Esophagus (tissue), 2 donors: ENCODE results near the gene ATP5F1D. TPM values are rescaled to one million over a fixed set of nuclear protein-coding genes. Genes with fewer than 3 reads are reported as not detected.

Source experiments
- H3K27ac ChIP-seq, 2 donors: one replicate each; pipeline ENCODE4 v1.5.1; 2013; ENCODE audit warnings: low read depth in 2 of 2, mild to moderate bottlenecking in 2 of 2, inconsistent platforms in 1 of 2, low read length in 1 of 2, moderate library complexity in 1 of 2
- H3K27me3 ChIP-seq, 2 donors: one replicate each; pipeline ENCODE4 v1.6.1; 2013; ENCODE audit warnings: low read length in 2 of 2, control low read depth in 1 of 2, mild to moderate bottlenecking in 1 of 2; ENCODE audit not compliant: insufficient read depth in 2 of 2, control insufficient read depth in 1 of 2
- H3K36me3 ChIP-seq, 2 donors: one replicate each; pipeline ENCODE4 v1.6.1; 2013; ENCODE audit warnings: low read length in 1 of 2; ENCODE audit not compliant: control insufficient read depth in 2 of 2, insufficient read depth in 2 of 2
- H3K4me1 ChIP-seq, 2 donors: one replicate each; pipeline ENCODE4 v1.6.1; 2013; ENCODE audit warnings: low read length in 1 of 2; ENCODE audit not compliant: control insufficient read depth in 2 of 2, insufficient read depth in 2 of 2
- H3K4me3 ChIP-seq, 2 donors: one replicate each; pipeline ENCODE4 v1.5.1; 2013; ENCODE audit warnings: low read length in 2 of 2, mild to moderate bottlenecking in 2 of 2, low read depth in 1 of 2, moderate library complexity in 1 of 2
- H3K9me3 ChIP-seq, 2 donors: one replicate each; pipeline ENCODE4 v1.6.1; 2013; ENCODE audit warnings: mild to moderate bottlenecking in 2 of 2, low read depth in 1 of 2, low read length in 1 of 2, moderate library complexity in 1 of 2; ENCODE audit not compliant: control insufficient read depth in 2 of 2, insufficient read depth in 1 of 2
- WGBS, 2 donors: extraction: QIAGEN DNeasy Blood & Tissue Kit; methylation state at CpG; one replicate each; pipeline ENCODE4 v1.1.7; 2013; 5-methylcytosine and 5-hydroxymethylcytosine counted together
- polyA plus RNA-seq, 2 donors: library from polyadenylated mRNA; stranded (reverse); fragments of 200-250 nt; gene quantifications; one replicate each; pipeline ENCODE4 v1.2.3, GENCODE V29; 2013
- donor health status: healthy with polysubstance abuse.
- donor health status: Bipolar disorder and iron deficiency.

Gene ATP5F1D
- polyA plus RNA-seq, 2 donors, result 234 to 289 TPM

DNA sequence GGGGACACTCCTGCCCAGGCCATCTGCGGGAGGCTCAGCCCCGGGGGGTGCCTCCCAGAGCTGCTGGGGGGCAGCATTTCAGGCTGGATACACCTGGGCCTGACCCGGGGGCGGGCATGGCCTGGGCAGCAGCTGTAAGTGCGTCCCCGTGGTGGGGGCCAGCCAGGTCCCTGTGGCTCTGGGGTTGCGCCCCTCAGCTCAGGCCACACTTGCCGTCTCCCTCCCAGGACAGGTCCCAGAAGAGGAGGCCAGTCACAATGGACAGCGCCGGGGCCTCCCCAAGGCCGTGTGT is 15.4 kb upstream of the ATP5F1D start:
- H3K9me3 ChIP-seq, result no peaks in the 10 kb centered on the region
- no peaks in the 10 kb centered on the region for H3K27me3 ChIP-seq
- WGBS, 2 donors, result 94 to 96% methylated on average over 11 of the region's 11 CpGs
- no peak overlapping the region for H3K27ac ChIP-seq
- peaks cover 7 to 62% of the 10 kb centered on the region in 2 donors for H3K36me3 ChIP-seq
- H3K4me1 ChIP-seq, result no peaks in the 10 kb centered on the region
- no peak overlapping the region for H3K4me3 ChIP-seq

DNA sequence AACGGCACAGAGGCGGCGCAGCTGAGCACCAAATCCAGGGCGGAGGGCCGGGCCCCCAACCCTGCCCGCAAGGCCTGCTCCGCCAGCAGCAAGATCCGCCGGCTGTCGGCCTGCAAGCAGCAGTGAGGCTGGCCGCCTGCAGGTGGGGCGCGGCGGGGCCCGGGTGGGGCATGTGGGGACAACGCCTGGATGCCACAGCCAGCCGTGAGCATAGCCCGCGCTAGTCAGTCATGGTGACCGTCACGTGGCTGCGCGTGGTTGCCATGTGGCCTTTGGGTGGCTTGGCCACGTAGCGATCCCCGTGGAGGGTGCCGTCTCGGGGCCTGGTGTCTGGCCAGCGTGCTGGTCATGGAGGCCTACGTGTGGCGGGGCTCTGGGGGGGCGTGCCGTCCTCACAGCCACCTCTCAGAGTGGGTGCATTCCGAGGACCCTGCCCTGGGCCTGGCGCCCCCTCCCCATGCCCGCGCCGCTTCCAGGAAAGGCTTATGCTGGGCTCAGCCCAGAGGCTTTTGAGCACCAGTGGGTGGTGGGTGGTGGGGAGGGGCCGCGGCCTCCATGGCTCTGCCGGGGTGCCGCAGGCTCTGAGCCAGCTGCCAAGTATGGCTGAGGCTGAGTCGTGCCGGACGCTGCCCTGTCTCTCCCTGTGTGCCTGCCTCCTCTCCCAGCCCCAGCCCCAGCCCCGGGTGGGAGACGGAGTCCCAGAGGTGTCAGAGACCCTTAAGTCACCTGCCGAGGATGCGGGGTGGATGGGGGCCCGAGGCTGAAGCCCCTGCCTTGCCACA is 14.8 kb upstream of the ATP5F1D start:
- 87 to 91% methylated on average over 50 of the region's 50 CpGs for WGBS, 2 donors
- H3K36me3 ChIP-seq, result peaks cover 7 to 56% of the 10 kb centered on the region in 2 donors
- H3K9me3 ChIP-seq, result no peaks in the 10 kb centered on the region
- no peak overlapping the region for H3K4me3 ChIP-seq
- peaks cover 0 to 3% of the 10 kb centered on the region in 2 donors for H3K4me1 ChIP-seq
- H3K27ac ChIP-seq, result no peak overlapping the region
- H3K27me3 ChIP-seq, result no peaks in the 10 kb centered on the region

DNA sequence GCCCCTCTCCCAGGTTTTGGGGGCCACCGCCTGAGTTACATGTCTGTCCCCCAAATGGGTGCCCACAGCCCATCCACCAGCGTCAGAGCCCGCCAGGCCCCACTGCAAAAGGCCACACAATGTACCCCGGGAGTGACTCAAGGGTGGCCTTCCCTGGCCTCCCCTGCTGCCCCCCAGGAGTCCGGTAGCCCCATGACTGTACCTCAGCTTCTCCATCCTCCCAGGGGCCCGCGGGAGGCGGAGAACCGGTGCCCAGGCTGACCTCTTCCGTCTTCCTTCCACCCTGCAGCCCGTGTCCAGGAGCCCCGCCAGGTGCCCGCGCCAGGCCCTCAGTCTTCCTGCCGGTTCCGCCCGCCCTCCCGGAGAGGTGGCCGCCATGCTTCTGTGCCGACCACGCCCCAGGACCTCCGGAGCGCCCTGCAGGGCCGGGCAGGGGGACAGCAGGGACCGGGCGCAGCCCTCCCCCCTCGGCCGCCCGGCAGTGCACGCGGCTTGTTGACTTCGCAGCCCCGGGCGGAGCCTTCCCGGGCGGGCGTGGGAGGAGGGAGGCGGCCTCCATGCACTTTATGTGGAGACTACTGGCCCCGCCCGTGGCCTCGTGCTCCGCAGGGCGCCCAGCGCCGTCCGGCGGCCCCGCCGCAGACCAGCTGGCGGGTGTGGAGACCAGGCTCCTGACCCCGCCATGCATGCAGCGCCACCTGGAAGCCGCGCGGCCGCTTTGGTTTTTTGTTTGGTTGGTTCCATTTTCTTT is 14.1 kb upstream of the ATP5F1D start:
- H3K9me3 ChIP-seq, result no peaks in the 10 kb centered on the region
- H3K4me1 ChIP-seq, result peaks cover 0 to 11% of the 10 kb centered on the region in 2 donors
- H3K4me3 ChIP-seq, result no peak overlapping the region
- WGBS, 2 donors, result 86 to 88% methylated on average over 49 to 56 of the region's 56 CpGs
- H3K36me3 ChIP-seq, result peaks cover 7 to 50% of the 10 kb centered on the region in 2 donors
- no peaks in the 10 kb centered on the region for H3K27me3 ChIP-seq
- no peak overlapping the region for H3K27ac ChIP-seq

DNA sequence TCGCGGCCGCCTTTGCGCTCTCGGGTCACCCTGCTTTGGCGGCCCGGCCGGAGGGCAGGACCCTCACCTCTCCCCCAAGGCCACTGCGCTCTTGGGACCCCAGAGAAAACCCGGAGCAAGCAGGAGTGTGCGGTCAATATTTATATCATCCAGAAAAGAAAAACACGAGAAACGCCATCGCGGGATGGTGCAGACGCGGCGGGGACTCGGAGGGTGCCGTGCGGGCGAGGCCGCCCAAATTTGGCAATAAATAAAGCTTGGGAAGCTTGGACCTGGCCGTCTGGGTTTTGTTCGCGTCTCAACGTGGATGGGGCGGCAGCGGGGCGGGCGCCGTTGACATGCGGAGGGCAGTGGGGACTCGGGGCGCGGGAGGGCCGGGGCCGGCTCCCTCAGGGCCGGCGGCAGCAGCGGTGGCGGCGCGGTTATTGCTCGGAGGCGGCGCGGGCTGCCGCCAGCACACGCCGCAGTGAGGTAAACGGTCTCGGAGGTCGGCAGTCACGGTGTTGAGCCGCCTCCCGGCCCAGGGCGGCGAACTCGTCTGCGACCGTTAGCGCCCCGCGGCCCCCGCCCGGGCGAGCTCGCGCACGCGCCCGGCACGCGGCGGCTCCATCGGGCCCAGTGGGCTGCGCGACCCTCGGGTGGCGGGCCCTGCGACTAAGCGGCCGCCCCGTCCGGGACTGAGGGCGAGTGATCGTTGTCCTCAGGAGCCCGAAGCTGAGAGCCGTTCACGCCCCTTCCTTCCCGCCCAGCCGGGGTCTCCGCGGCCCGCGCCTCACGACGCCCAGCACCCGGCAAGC is 13.2 kb upstream of the ATP5F1D start:
- Histone ChIP-seq H3K36me3 (peaks cover 7 to 41% of the 10 kb centered on the region in 2 donors), H3K9me3 (no peaks in the 10 kb centered on the region), H3K27ac (no peak overlapping the region), H3K27me3 (no peaks in the 10 kb centered on the region), H3K4me3 (no peak overlapping the region), H3K4me1 (peaks cover 0 to 19% of the 10 kb centered on the region in 2 donors)
- 96 to 97% methylated on average over 93 to 100 of the region's 100 CpGs for WGBS, 2 donors

DNA sequence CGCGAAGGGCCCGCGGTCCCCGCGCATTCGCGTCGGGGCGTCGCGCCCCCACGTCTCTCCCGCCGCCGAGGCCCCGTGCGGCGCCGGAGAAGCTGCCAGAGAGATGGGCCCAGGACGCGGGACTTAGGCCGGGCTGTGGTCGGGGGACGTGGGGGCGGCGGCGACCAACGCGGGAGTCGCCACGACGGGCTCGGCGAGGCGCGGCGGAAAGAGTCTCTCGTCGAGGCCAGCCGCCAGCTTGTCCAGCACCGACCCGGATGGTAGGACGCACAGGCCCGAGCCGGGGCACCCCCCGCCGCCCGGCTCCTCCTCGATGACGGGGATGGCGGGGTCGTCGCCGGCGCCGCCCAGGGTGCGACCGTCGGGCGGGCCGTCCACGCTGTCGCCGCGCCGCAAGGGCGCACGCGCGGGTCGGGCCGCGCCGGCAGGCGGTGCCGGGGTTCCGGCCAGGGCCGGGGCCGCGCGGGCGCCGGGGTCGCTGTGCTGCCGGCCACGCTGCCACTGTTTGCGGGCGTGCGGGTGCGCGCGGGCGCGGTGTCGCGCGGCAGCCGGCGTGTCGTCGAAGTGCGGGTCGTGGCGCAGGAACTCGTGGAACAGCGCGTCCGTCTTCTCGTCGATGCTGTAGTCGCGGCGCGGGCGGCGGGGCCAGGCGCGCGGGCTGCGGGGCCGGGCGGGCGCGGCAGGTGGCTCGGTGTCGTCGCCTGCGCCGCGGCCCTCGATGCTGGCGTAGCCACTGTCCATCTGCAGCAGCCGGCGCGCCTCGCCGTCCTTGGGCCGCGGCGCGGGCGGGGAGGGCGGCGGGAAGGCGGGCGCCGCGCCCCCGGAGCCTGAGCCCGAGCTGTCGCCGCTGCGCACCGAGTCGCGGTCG is 12.3 kb upstream of the ATP5F1D start:
- WGBS, 2 donors, result 95 to 96% methylated on average over 133 to 158 of the region's 158 CpGs
- Histone ChIP-seq H3K36me3 (peaks cover 7 to 32% of the 10 kb centered on the region in 2 donors), H3K9me3 (no peaks in the 10 kb centered on the region), H3K27me3 (no peaks in the 10 kb centered on the region), H3K4me1 (peaks cover 0 to 19% of the 10 kb centered on the region in 2 donors), H3K4me3 (no peak overlapping the region), H3K27ac (no peak overlapping the region)

DNA sequence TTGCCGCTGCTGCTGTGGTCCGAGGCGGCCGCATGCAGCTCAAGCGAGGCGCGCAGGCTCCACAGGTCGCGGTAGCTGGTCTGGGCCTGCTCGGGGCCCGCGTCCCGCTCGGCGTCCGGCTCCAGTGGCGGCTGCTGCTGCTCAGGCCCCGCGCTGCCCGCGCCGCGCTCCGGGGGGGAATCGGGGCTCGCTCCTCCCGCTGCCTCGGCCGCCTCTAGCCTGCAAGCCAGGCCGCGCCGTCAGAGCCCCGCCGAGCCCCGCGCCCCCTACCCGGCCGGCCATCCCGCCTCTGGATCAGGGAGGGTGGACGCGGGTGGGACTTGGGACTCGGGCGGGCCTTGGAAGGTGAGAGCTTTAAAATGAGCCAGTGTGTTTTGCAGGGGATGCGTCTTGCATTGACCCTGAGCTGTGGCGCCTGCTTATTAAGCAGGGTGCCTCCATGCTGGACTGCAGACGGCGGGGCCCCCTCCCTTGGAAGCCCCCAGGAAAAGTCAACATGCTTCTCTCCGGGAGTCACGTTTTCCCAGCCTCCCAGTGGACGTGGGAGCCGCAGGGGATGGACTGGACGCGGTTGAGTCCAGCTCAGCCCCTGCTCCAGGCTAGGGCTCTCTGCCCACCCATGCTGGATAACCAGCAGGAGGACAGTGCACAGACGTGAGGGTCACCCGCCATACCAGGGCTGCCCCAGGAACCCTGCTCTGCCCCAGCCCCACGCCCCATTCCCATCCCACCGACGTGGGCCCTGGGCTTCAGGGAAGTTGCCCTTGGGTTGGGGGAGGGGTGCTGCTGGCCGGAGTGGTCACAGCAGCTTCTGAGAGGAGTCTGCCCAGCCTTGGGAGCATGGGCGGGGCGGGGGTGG is 11.4 kb upstream of the ATP5F1D start:
- no peaks in the 10 kb centered on the region for H3K27me3 ChIP-seq
- H3K27ac ChIP-seq, result no peak overlapping the region
- peaks cover 0 to 23% of the 10 kb centered on the region in 2 donors for H3K4me1 ChIP-seq
- WGBS, 2 donors, result 84 to 89% methylated on average over 53 to 61 of the region's 61 CpGs
- H3K36me3 ChIP-seq, result peaks cover 7 to 28% of the 10 kb centered on the region in 2 donors
- H3K4me3 ChIP-seq, result no peak overlapping the region
- no peaks in the 10 kb centered on the region for H3K9me3 ChIP-seq

DNA sequence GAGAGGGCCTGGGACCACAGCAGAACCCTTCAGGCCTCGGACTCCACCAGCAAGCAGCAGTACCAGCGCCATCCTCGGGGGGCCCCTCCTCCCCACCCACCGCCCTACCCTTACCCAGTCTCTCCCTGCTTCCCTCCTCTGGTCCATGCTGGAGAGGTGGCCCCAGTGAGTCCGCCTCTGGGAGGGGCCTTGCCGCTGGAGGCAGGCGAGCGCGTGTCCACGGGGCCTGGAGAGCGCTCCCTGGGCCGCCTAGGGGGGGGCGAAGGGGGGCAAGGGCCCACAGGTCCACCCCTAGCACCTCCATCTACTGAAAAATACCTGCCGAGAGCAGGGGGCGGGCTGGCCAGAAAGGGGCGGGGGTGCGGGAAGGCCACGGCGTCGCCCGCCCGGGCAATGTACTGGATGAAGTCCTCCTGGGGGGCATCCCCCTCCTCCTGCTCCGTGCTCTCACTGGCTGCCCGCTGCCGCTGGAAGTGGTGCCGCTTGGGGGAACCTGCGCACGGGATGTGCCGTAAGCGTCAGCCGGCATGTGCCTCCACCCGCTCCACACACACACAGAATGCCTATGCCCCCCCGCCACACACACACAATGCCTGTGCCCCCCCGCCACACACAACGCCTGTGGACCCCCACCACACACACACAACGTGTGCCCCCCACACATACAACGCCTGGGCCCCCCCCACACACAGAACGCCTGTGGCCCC is 10.6 kb upstream of the ATP5F1D start:
- no peaks in the 10 kb centered on the region for H3K27me3 ChIP-seq
- no peaks in the 10 kb centered on the region for H3K9me3 ChIP-seq
- 71 to 80% methylated on average over 37 to 38 of the region's 38 CpGs for whole genome bisulfite sequencing, 2 donors
- H3K36me3 ChIP-seq, result peaks cover 7 to 23% of the 10 kb centered on the region in 2 donors
- H3K27ac ChIP-seq, result no peak overlapping the region
- no peak overlapping the region for H3K4me3 ChIP-seq
- H3K4me1 ChIP-seq, result peaks cover 0 to 30% of the 10 kb centered on the region in 2 donors
